AG04450 (cell line): ENCODE data around the gene TP53I11. TPM values are rescaled to one million over a fixed set of nuclear protein-coding genes. Genes with fewer than 3 reads are reported as not detected.

Experiments
- CTCF ChIA-PET: fragments of 300-600, 350-600 bp; formaldehyde crosslinking; extraction: SDS; loops from one replicate; lab custom pipeline; 2022; ENCODE audit warnings: antibody characterized with exemption, inconsistent platforms; lab: Charles Lee
- POLR2A ChIA-PET: fragments of 350-600 bp; formaldehyde crosslinking; extraction: SDS; loops from one replicate; lab custom pipeline; 2021; ENCODE audit warnings: antibody characterized with exemption, inconsistent platforms; lab: Yijun Ruan, JAX
- DNase-seq: peaks from one replicate; pipeline ENCODE4 v3.0.0-alpha.2; 2011; ENCODE audit warnings: low read depth, low spot score
- H3K27ac ChIP-seq: one replicate; pipeline ENCODE4 v1.5.1; 2012; ENCODE audit warnings: low read depth, low read length, control low read depth
- H3K27me3 ChIP-seq: one replicate; pipeline ENCODE4 v1.6.0; 2012; ENCODE audit warnings: low read length; ENCODE audit not compliant: control insufficient read depth, insufficient read depth
- H3K4me3 ChIP-seq: 2 replicates; pipeline ENCODE4 v1.5.1; 2011; ENCODE audit warnings: mild to moderate bottlenecking, low read depth, low read length, control low read depth
- H3K9me3 ChIP-seq: 2 replicates; pipeline ENCODE4 v1.5.1; 2012; ENCODE audit warnings: low read length; ENCODE audit not compliant: control insufficient read depth, insufficient read depth
- CTCF ChIP-seq: IDR thresholded peaks from 2 replicates; pipeline ENCODE4 v1.5.1; 2011; ENCODE audit warnings: low read depth, low read length, control low read depth, inconsistent platforms
- polyA plus RNA-seq: library from polyadenylated mRNA; depleted of rRNA; stranded (reverse); fragments of >200 nt; gene quantifications from 2 replicates; pipeline ENCODE4 v1.2.3, GENCODE V29; 2011

Gene TP53I11
- polyA plus RNA-seq, 1 experiment = 6.3 TPM

- DNase-seq = no peak
- no peak overlapping the region for H3K27ac ChIP-seq
- no peak overlapping the region for H3K4me3 ChIP-seq
- POLR2A ChIA-PET = no interaction called here
- CTCF ChIA-PET = interaction anchor here (1.0 to 1.6 kb wide), 4 partner anchors 41 to 129 kb away, joined by 3 to 6 read pairs (median 4); no protein-coding TSS in a partner anchor
- H3K27me3 ChIP-seq = peaks cover 9% of the 10 kb centered on the region
- H3K9me3 ChIP-seq = no peaks in the 10 kb centered on the region
- TF ChIP-seq CTCF = no peak
These were observed 25.9 kb upstream of the TP53I11 start for GRCh38 chr11:44976576-44976975.

GRCh38 chr11:44974402-44975000 lies 23.8 kb upstream of the TP53I11 start:
- POLR2A ChIA-PET = no interaction called here

GRCh38 chr11:44973632-44974401 lies 23.1 kb upstream of the TP53I11 start:
- POLR2A ChIA-PET = no interaction called here
- no peak for TF ChIP-seq CTCF
- peaks cover 11% of the 10 kb centered on the region for H3K27me3 ChIP-seq
- H3K27ac ChIP-seq = no peak overlapping the region
- DNase-seq = no peak
- H3K4me3 ChIP-seq = no peak overlapping the region
- no peaks in the 10 kb centered on the region for H3K9me3 ChIP-seq
- CTCF ChIA-PET = interaction anchor here (0.5 kb wide), 1 partner anchor 437 kb away, joined by 4 read pairs; no protein-coding TSS in a partner anchor

More at GRCh38 chr11:44974402-44975000, 23.8 kb upstream of the TP53I11 start:
- CTCF ChIA-PET = interaction anchor here (0.5 kb wide), 1 partner anchor 438 kb away, joined by 4 read pairs; no protein-coding TSS in a partner anchor
- Histone ChIP-seq H3K27ac (no peak overlapping the region), H3K4me3 (no peak overlapping the region), H3K27me3 (peaks cover 15% of the 10 kb centered on the region), H3K9me3 (no peaks in the 10 kb centered on the region)
- DNase-seq = no peak
- TF ChIP-seq CTCF = no peak

- CTCF ChIA-PET = no interaction called here
- no peaks in the 10 kb centered on the region for H3K9me3 ChIP-seq
- TF ChIP-seq CTCF = no peak
- no peak overlapping the region for H3K4me3 ChIP-seq
- no peak for DNase-seq
- POLR2A ChIA-PET = no interaction called here
- peaks cover 11% of the 10 kb centered on the region for H3K27me3 ChIP-seq
- no peak overlapping the region for H3K27ac ChIP-seq
These were observed 22.2 kb upstream of the TP53I11 start for GRCh38 chr11:44972746-44973435.
